BLaER1 treated with 17β-estradiol and CSF1 and Interleukin-3, amounts not matched to agents 10 nM and 100 nM (cell line): ENCODE results near the gene WFDC10A.
"Not testable (repeated sequence)": the region's sequence is repeated elsewhere in the genome, so short reads cannot be mapped to it uniquely, and the experiment has no call there.

Experiments used
- H3K27ac ChIP-seq, 11 experiments: shearing (Covaris generic); formaldehyde crosslinking; 2 replicates each; pipeline ENCODE4 v1.8.1; 2022
- H3K27me3 ChIP-seq, 11 experiments: shearing (Covaris generic); formaldehyde crosslinking; 2 replicates each; pipeline ENCODE4 v1.8.1; 2022
- H3K36me3 ChIP-seq, 11 experiments: shearing (Covaris generic); formaldehyde crosslinking; 2 replicates each; pipeline ENCODE4 v1.8.1; 2022
- H3K4me1 ChIP-seq, 10 experiments: shearing (Covaris generic); formaldehyde crosslinking; 2 replicates each; pipeline ENCODE4 v1.8.1; 2022
- H3K4me2 ChIP-seq, 11 experiments: shearing (Covaris generic); formaldehyde crosslinking; 2 replicates each; pipeline ENCODE4 v1.8.1; 2022
- H3K4me3 ChIP-seq, 10 experiments: shearing (Covaris generic); formaldehyde crosslinking; 2 replicates each; pipeline ENCODE4 v1.8.1; 2022
- H3K9ac ChIP-seq, 11 experiments: shearing (Covaris generic); formaldehyde crosslinking; 2 replicates each; pipeline ENCODE4 v1.8.1; 2022
- H3K9me3 ChIP-seq, 11 experiments: shearing (Covaris generic); formaldehyde crosslinking; replicated peaks in 1 of 11; 2 replicates each; pipeline ENCODE4 v1.8.1; 2022
- H4K20me1 ChIP-seq, 11 experiments: shearing (Covaris generic); formaldehyde crosslinking; 2 replicates each; pipeline ENCODE4 v1.8.1; 2022
- Cebpa-rat ChIP-seq, 11 experiments: shearing (Covaris generic); IDR thresholded peaks; 2 replicates each; pipeline ENCODE4 v1.8.1; 2022

WFDC10A gene

DNA sequence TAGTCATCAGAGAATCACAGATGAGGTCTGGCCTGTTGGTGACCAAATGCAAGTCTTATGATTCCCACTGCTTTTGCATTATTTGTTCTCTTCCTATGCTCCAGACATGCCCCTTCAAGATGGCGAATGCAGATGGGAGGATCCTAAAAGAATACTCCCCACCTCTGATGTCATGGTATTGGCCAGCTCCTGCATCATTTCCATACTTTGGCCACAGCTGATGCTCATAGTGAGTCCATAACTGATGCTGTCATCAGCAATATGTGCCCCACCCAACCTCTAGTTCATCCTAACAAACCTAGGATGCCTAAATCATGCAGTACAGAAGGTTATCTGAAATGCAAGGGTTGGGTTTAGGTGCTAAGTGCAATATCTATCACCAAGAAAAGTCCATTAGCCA, 7.0 kb downstream of the WFDC10A start:
- Histone ChIP-seq H4K20me1 (no peaks in the 10 kb centered on the region), H3K9ac (no peak overlapping the region), H3K27me3 (no peaks in the 10 kb centered on the region), H3K9me3 (peaks cover 0 to 4% (median 0%) of the 10 kb centered on the region in 11 experiments; a peak in 2 of 22 replicates), H3K4me2 (no peak overlapping the region), H3K36me3 (no peaks in the 10 kb centered on the region), H3K4me3 (no peak overlapping the region), H3K4me1 (peaks cover 0 to 3% (median 0%) of the 10 kb centered on the region in 10 experiments; a peak in 6 of 20 replicates), H3K27ac (no peak overlapping the region)
- TF ChIP-seq Cebpa-rat (IDR thresholded peaks at IDR 0.05) = no peak

DNA sequence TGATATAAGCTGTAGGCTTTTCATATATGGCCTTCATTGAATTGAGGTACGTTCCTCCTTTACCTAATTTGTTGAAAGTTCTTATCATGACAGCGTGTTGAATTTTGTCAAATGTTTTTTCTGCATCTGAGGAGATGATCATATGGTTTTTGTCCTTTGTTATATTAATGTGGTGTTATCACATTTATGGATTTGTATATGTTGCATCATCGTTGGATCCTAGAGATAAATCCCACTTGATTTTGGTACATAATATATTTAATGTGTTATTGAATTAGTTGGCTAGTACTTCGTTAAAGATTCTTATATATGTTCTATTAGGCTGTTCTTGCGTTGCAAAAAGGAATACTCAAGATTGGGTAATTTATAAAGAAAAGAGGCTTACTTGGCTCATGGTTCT, 10.1 kb downstream of the WFDC10A start:
- no peak for TF ChIP-seq Cebpa-rat (IDR thresholded peaks at IDR 0.05)
- Histone ChIP-seq H3K4me3 (no peak overlapping the region), H3K9me3 (peaks cover 0 to 4% (median 0%) of the 10 kb centered on the region in 11 experiments; a peak in 2 of 22 replicates)

DNA sequence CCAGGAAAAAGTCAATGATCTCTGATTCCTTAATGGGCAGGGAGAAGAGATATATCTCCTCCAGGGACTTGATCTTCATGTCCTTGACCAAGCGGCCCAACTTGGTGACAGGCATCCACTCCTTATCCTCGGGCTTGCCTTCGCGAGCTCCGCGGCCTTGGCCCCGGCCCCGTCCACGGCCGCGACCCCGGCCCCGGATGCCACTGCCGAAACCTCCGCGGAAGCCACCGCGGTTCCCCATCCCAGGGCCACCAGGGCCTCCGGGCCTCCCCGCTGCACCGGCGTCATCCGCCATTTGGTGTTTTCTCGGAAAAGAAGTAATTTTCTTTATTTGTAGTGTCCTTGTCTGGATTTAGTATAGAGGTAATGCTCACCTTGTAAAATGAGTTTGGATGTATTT, 11.5 kb downstream of the WFDC10A start:
- H4K20me1 ChIP-seq, H3K27ac ChIP-seq, H3K4me1 ChIP-seq, H3K4me2 ChIP-seq, H3K4me3 ChIP-seq, H3K9ac ChIP-seq, H3K9me3 ChIP-seq, H3K36me3 ChIP-seq, H3K27me3 ChIP-seq: not testable (repeated sequence)

More for the DNA sequence above, 10.1 kb downstream of the WFDC10A start:
- Histone ChIP-seq H4K20me1 (no peaks in the 10 kb centered on the region), H3K9ac (no peak overlapping the region), H3K27ac (no peak overlapping the region), H3K4me2 (no peak overlapping the region), H3K4me1 (no peaks in the 10 kb centered on the region), H3K27me3 (no peaks in the 10 kb centered on the region), H3K36me3 (no peaks in the 10 kb centered on the region)

DNA sequence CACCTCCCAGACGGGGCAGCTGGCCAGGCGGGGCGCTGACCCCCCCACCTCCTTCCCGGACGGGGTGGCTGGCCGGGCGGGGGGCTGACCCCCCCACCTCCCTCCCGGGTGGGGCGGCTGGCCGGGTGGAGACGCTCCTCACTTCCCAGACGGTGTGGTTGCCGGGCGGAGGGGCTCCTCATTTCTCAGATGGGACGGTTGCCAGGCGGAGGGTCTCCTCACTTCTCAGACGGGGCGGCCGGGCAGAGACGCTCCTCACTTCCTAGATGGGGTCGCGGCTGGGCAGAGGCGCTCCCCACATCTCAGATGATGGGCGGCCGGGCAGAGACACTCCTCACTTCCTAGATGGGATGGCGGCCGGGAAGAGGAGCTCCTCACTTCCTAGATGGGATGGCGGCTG, 16.3 kb downstream of the WFDC10A start:
- H3K27ac ChIP-seq, H3K4me1 ChIP-seq, H3K36me3 ChIP-seq, H4K20me1 ChIP-seq, H3K27me3 ChIP-seq, H3K4me2 ChIP-seq, H3K4me3 ChIP-seq, H3K9ac ChIP-seq: not testable (repeated sequence)
- peaks cover 7 to 23% (median 17%) of the 10 kb centered on the region in 11 experiments; a peak in 21 of 22 replicates for H3K9me3 ChIP-seq

DNA sequence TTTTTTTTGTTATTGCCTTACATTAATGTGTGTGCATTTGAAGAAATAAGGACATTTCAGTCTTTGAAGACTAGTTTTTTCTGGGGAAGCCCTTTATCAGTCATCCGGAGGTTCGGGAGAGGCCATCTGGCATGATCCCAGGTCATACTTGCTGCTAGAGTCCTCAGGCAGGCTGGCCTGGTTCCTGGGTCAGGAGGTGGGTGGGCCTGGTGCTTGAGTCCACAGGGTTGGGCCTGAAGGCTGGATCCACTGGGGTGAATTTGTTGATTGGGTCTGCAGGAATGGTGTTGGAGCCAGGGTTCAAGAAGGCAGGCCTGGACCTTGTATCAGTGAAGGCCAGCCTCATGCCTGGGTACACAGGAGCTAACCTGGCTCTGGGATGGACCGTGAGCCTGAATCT, 17.3 kb downstream of the WFDC10A start:
- Histone ChIP-seq H3K27ac (no peak overlapping the region), H3K9ac (no peak overlapping the region), H3K4me1 (no peaks in the 10 kb centered on the region), H3K4me2 (no peak overlapping the region), H3K4me3 (no peak overlapping the region), H4K20me1 (no peaks in the 10 kb centered on the region), H3K9me3 (peaks cover 7 to 22% (median 16%) of the 10 kb centered on the region in 11 experiments; a peak in 21 of 22 replicates), H3K36me3 (no peaks in the 10 kb centered on the region), H3K27me3 (no peaks in the 10 kb centered on the region)
- TF ChIP-seq Cebpa-rat (IDR thresholded peaks at IDR 0.05) = no peak

DNA sequence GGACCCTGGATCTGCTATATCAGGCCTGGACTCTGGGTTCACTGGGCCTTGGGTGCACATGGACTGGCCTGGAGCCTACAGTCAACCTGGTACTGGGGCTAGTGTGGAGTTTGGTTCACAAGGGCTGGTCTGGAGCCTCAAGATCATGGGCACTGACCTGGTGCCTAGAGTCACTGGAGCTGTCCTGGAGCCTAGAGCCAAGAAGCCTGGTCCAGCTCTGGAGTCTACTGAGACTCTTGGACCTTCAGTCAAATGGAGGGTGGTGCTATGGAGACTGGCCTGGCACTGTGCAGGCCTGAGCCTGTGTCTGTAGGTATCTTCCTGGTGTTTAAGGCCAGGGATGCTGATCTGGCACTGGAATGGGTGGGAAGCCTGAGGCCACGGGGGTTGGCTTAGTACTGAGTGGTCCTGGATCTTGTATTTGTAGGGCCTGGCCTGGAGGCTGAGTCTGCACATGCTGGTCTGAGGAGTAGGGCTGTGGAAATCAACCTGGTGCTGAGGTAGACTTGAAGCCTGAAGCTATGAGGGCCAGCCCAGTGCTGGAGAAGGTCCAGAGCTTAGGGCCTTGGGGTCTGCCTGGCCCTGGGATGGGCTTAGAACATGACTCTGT, 18.0 kb downstream of the WFDC10A start:
- no peak for TF ChIP-seq Cebpa-rat (IDR thresholded peaks at IDR 0.05)
- Histone ChIP-seq H4K20me1 (no peaks in the 10 kb centered on the region), H3K27ac (no peak overlapping the region), H3K36me3 (no peaks in the 10 kb centered on the region), H3K4me1 (no peaks in the 10 kb centered on the region), H3K27me3 (no peaks in the 10 kb centered on the region), H3K9ac (no peak overlapping the region), H3K4me2 (no peak overlapping the region), H3K9me3 (peaks cover 7 to 22% (median 16%) of the 10 kb centered on the region in 11 experiments; a peak in 21 of 22 replicates), H3K4me3 (no peak overlapping the region)

DNA sequence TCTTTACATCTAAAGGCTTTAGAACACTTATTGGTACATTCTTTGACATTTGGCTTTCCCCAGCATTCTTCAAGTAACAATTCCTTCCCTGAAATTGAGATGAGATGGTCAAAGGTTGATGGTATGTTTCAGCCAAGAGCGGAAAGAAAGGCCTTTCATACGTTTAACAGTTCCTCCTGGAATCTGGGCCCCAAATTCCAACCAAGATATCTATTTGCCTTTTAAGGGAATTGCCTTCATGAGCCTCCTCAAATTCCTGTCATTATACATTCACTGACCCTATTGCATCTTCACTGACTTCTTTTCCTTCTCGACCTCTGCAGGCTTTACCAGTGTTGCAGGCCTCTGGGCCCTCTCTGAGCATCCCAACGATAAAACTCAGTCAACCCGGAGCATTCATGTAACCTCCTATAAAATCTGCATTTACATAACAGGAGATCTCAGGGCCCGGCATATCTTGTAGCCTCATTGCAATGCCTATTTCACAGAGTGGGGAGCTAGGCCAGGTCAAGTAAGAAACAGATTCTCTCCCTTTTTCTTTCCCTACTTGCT, 19.8 kb downstream of the WFDC10A start:
- TF ChIP-seq Cebpa-rat (IDR thresholded peaks at IDR 0.05) = no peak
- H3K36me3 ChIP-seq = no peaks in the 10 kb centered on the region
- no peaks in the 10 kb centered on the region for H4K20me1 ChIP-seq
- no peaks in the 10 kb centered on the region for H3K4me1 ChIP-seq
- H3K4me2 ChIP-seq = no peak overlapping the region
- H3K4me3 ChIP-seq = no peak overlapping the region
- H3K9ac ChIP-seq = no peak overlapping the region
- no peak overlapping the region for H3K27ac ChIP-seq
- no peaks in the 10 kb centered on the region for H3K27me3 ChIP-seq
- H3K9me3 ChIP-seq = peaks cover 7 to 22% (median 16%) of the 10 kb centered on the region in 11 experiments; a peak in 21 of 22 replicates

DNA sequence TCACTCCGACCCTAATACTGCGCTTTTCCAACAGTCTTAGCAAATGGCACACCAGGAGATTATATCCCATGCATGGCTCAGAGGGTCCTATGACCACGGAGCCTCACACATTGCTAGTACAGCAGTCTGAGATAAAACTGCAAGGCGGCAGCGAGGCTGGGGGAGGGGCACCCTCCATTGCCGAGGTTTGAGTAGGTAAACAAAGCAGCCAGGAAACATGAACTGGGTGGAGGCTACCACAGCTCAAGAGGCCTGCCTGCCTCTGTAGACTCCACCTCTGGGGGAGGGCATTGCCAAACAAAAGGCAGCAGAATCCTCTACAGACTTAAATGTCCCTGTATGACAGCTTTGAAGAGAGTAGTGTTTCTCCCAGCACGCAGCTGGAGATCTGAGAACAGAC, 22.2 kb downstream of the WFDC10A start:
- not testable (repeated sequence) for H3K4me2 ChIP-seq, H3K27ac ChIP-seq

DNA sequence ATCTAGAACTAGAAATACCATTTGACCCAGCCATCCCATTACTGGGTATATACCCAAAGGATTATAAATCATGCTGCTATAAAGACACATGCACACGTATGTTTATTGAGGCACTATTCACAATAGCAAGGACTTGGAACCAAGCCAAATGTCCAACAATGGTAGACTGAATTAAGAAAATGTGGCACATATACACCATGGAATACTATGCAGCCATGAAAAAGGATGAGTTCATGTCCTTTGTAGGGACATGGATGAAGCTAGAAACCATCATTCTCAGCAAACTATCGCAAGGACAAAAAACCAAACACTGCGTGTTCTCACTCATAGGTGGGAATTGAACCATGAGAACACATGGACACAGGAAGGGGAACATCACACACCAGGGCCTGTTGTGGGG, 27.5 kb downstream of the WFDC10A start:
- not testable (repeated sequence) for H3K36me3 ChIP-seq, H3K9ac ChIP-seq, H3K9me3 ChIP-seq, H3K27me3 ChIP-seq, H3K4me2 ChIP-seq, H3K4me1 ChIP-seq, H4K20me1 ChIP-seq, H3K27ac ChIP-seq, H3K4me3 ChIP-seq

More for the DNA sequence above, 22.2 kb downstream of the WFDC10A start:
- not testable (repeated sequence) for H3K4me1 ChIP-seq, H3K4me3 ChIP-seq, H4K20me1 ChIP-seq, H3K36me3 ChIP-seq, H3K9ac ChIP-seq, H3K27me3 ChIP-seq
- H3K9me3 ChIP-seq = peaks cover 0 to 12% (median 8%) of the 10 kb centered on the region in 11 experiments; a peak in 12 of 22 replicates

DNA sequence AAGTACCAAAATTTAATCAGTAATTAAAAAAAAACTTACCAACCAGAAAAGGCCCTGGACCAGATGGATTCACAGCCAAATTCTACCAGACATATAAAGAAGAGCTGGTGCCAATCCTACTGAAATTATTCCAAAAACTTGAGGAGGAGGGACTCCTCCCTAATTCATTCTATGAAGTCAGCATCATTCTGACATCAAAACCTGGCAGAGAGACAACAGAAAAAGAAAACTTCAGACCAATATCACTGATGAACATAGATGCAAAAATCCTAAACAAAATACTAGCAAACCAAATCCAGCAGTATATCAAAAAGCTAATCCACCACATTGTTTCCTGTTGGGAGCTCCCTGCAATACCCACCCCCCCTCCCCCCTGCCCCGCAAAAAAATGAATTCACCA, 40.6 kb downstream of the WFDC10A start, which contains the start of gene WFDC11:
Gene WFDC11 (minus strand): TSS at position 101 of the 400 bp plus-strand sequence. CDS start 19,639 bp downstream, outside the sequence.
- Histone ChIP-seq H3K4me1 (peaks cover 0 to 4% (median 0%) of the 10 kb centered on the region in 10 experiments; a peak in 1 of 20 replicates), H3K27me3 (no peaks in the 10 kb centered on the region), H3K4me3 (no peak within 1 kb of the TSS), H3K4me2 (0 out of 22 replicates have a peak within 1 kb of the TSS, but pooled peaks of 1 of the 11 experiments have one; percentile 4), H3K9me3 (peaks cover 5 to 18% (median 10%) of the 10 kb centered on the region in 11 experiments; a peak in 19 of 22 replicates), H3K27ac (no peak within 1 kb of the TSS), H3K36me3 (no peaks in the 10 kb centered on the region), H3K9ac (no peak within 1 kb of the TSS), H4K20me1 (no peaks in the 10 kb centered on the region)
- TF ChIP-seq Cebpa-rat (IDR thresholded peaks at IDR 0.05) = no peak
